BLaER1 treated with 17β-estradiol and CSF1 and Interleukin-3, amounts not matched to agents 10 nM and 100 nM (cell line): ENCODE results near the gene AQP12B.
A peak's percentile ranks its signal among the peaks of the same experiment; 100 is the strongest.
"Not testable (repeated sequence)": the region's sequence is repeated elsewhere in the genome, so short reads cannot be mapped to it uniquely, and the experiment has no call there.

Source experiments
- H3K27ac ChIP-seq, 11 experiments: shearing (Covaris generic); formaldehyde crosslinking; 2 replicates each; pipeline ENCODE4 v1.8.1; 2022
- H3K27me3 ChIP-seq, 11 experiments: shearing (Covaris generic); formaldehyde crosslinking; 2 replicates each; pipeline ENCODE4 v1.8.1; 2022
- H3K36me3 ChIP-seq, 11 experiments: shearing (Covaris generic); formaldehyde crosslinking; 2 replicates each; pipeline ENCODE4 v1.8.1; 2022
- H3K4me1 ChIP-seq, 10 experiments: shearing (Covaris generic); formaldehyde crosslinking; 2 replicates each; pipeline ENCODE4 v1.8.1; 2022
- H3K4me2 ChIP-seq, 11 experiments: shearing (Covaris generic); formaldehyde crosslinking; 2 replicates each; pipeline ENCODE4 v1.8.1; 2022
- H3K4me3 ChIP-seq, 10 experiments: shearing (Covaris generic); formaldehyde crosslinking; 2 replicates each; pipeline ENCODE4 v1.8.1; 2022
- H3K9ac ChIP-seq, 11 experiments: shearing (Covaris generic); formaldehyde crosslinking; 2 replicates each; pipeline ENCODE4 v1.8.1; 2022
- H3K9me3 ChIP-seq, 11 experiments: shearing (Covaris generic); formaldehyde crosslinking; replicated peaks in 1 of 11; 2 replicates each; pipeline ENCODE4 v1.8.1; 2022
- H4K20me1 ChIP-seq, 11 experiments: shearing (Covaris generic); formaldehyde crosslinking; 2 replicates each; pipeline ENCODE4 v1.8.1; 2022
- Cebpa-rat ChIP-seq, 11 experiments: shearing (Covaris generic); IDR thresholded peaks; 2 replicates each; pipeline ENCODE4 v1.8.1; 2022

AQP12B gene, protein sequence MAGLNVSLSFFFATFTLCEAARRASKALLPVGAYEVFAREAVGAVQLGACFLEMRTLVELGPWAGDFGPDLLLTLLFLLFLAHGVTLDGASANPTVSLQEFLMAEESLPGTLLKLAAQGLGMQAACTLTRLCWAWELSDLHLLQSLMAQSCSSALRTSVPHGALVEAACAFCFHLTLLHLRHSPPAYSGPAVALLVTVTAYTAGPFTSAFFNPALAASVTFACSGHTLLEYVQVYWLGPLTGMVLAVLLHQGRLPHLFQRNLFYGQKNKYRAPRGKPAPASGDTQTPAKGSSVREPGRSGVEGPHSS

DNA sequence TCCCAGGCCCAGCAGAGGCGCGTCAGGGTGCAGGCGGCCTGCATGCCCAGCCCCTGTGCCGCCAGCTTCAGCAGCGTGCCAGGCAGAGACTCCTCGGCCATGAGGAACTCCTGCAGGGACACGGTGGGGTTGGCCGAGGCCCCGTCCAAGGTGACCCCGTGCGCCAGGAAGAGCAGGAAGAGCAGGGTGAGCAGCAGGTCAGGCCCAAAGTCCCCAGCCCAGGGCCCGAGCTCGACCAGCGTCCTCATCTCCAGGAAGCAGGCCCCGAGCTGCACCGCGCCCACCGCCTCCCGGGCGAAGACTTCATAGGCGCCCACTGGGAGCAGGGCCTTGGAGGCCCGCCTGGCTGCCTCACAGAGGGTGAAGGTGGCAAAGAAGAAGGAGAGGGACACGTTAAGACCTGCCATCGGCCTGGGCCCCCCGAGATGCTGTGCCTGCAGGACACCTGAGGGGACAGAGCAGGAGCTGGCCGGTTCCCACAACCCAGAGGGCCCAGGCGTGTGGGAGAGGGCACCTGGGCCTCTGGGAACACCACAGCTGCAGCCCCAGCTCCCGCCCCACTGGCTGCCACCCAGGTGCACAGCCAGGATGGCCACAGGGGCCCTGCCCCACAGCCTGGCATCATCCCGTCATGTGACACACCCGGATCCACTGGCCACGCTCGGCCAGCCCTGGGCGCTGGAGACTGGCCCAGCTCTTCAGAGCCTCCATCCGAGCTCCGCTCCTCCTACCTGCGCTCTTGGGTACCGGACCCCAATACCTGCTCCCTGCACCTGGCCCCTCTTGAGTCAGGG lies at the start of gene AQP12B:
Gene AQP12B, minus strand, starts transcription at position 455 of the 794 bp plus-strand sequence. Its CDS starts 48 bp downstream, at position 407.
- H3K4me3 ChIP-seq, H3K27ac ChIP-seq, H3K36me3 ChIP-seq, H3K27me3 ChIP-seq, H4K20me1 ChIP-seq, H3K4me2 ChIP-seq, H3K9ac ChIP-seq, H3K9me3 ChIP-seq: not testable (repeated sequence)
- peaks cover 5 to 25% (median 14%) of the 10 kb centered on the region in 10 experiments; a peak in 18 of 20 replicates for H3K4me1 ChIP-seq

DNA sequence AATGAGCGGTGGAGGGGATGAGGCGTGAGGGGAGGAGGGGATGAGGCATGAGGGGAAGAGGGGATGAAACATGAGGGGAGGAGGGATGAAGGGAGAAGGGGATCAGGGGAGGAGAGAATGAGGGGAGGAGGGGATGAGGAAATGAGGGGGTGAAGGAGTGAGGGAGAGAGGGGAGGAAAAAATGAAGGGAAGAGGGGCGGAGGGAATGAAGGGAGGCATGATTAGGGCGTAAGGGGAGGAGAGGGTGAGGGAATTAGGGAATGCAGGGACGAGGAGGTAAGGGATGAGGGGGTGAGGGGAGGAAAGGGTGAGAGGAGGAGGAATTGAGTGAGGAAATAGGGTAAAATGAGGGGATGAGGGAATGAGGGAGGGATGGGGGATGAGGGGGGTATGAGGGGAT lies 49.5 kb upstream of the AQP12B start:
- no peak overlapping the region for H3K27ac ChIP-seq
- H3K4me1 ChIP-seq = peaks cover 26 to 60% (median 54%) of the 10 kb centered on the region in 10 experiments
- no peak for TF ChIP-seq Cebpa-rat (IDR thresholded peaks at IDR 0.05)
- H4K20me1 ChIP-seq = peaks cover 0 to 22% (median 0%) of the 10 kb centered on the region in 11 experiments; a peak in 6 of 22 replicates
- no peak overlapping the region for H3K4me3 ChIP-seq
- H3K9me3 ChIP-seq = no peaks in the 10 kb centered on the region
- H3K4me2 ChIP-seq = no peak overlapping the region
- no peak overlapping the region for H3K9ac ChIP-seq
- peaks cover 0 to 18% (median 0%) of the 10 kb centered on the region in 11 experiments; a peak in 8 of 22 replicates for H3K27me3 ChIP-seq
- no peaks in the 10 kb centered on the region for H3K36me3 ChIP-seq

DNA sequence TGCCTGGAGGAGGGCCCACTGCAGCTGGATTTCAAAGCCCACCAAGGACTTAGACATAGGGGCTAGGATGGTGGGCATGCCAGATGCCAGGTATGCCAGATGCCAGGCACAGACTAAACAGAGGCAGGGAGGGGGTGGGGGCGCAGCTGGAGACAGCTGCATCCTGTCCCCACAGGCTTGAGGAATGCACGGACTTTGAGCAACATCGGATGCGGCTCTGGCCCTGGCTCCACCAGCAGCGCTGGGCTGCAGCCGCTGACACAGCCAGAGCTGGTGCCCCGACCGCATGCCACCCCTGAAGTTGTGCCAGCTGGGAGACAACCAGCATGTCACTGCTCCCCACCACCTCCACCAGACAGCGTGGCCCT lies 48.5 kb upstream of the AQP12B start:
- no peaks in the 10 kb centered on the region for H3K9me3 ChIP-seq
- H3K4me1 ChIP-seq = peaks cover 28 to 68% (median 60%) of the 10 kb centered on the region in 10 experiments
- H3K36me3 ChIP-seq = no peaks in the 10 kb centered on the region
- H3K27ac ChIP-seq = peak overlapping the region in 8 of 11 experiments; percentile 43 to 83 (median 57); a peak in 15 of 22 replicates
- TF ChIP-seq Cebpa-rat (IDR thresholded peaks at IDR 0.05) = peak in 1 of 11 experiments; percentile 30; a peak in 2 of 22 replicates
- peak overlapping the region; percentile 7 to 89 (median 77); a peak in 20 of 22 replicates for H3K4me2 ChIP-seq
- peaks cover 0 to 18% (median 0%) of the 10 kb centered on the region in 11 experiments; a peak in 8 of 22 replicates for H3K27me3 ChIP-seq
- peaks cover 0 to 21% (median 0%) of the 10 kb centered on the region in 11 experiments; a peak in 6 of 22 replicates for H4K20me1 ChIP-seq
- peak overlapping the region in 7 of 11 experiments; percentile 20 to 73 (median 32); a peak in 10 of 22 replicates for H3K9ac ChIP-seq
- H3K4me3 ChIP-seq = no peak overlapping the region

GRCh38 chr2:240730501-240731177 lies 48.0 kb upstream of the AQP12B start:
- H4K20me1 ChIP-seq = peaks cover 0 to 21% (median 0%) of the 10 kb centered on the region in 11 experiments; a peak in 6 of 22 replicates
- peak overlapping the region in 8 of 11 experiments; percentile 6 to 83 (median 56); a peak in 15 of 22 replicates for H3K27ac ChIP-seq
- TF ChIP-seq Cebpa-rat (IDR thresholded peaks at IDR 0.05) = no peak
- peak overlapping the region; percentile 7 to 89 (median 77); a peak in 21 of 22 replicates for H3K4me2 ChIP-seq
- H3K27me3 ChIP-seq = peaks cover 0 to 18% (median 0%) of the 10 kb centered on the region in 11 experiments; a peak in 8 of 22 replicates
- no peaks in the 10 kb centered on the region for H3K9me3 ChIP-seq
- peaks cover 28 to 70% (median 64%) of the 10 kb centered on the region in 10 experiments for H3K4me1 ChIP-seq
- no peak overlapping the region for H3K4me3 ChIP-seq
- no peaks in the 10 kb centered on the region for H3K36me3 ChIP-seq
- H3K9ac ChIP-seq = peak overlapping the region in 6 of 11 experiments; percentile 20 to 73 (median 46); a peak in 9 of 22 replicates

DNA sequence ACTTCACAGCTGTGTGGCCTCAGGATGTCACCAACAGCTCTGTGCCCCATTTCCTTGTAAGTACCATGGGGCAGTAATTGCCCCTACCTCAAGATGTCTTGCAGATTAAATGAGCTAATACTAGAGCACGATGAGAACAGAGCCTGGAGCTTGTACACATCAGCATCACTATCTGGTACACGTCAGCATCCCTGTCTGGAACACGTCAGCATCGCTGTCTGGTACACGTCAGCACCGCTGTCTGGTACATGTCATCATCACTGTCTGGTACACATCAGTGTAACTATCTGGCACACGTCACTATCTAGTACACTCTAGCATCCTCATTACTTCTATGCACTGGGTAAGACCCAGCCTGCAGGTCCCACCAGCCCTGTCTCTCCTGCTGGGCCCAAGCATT lies 46.1 kb upstream of the AQP12B start:
- H3K36me3 ChIP-seq = no peaks in the 10 kb centered on the region
- H3K9ac ChIP-seq = peak overlapping the region in 1 of 11 experiments; percentile 69; a peak in 2 of 22 replicates
- H3K9me3 ChIP-seq = no peaks in the 10 kb centered on the region
- TF ChIP-seq Cebpa-rat (IDR thresholded peaks at IDR 0.05) = no peak
- peaks cover 28 to 77% (median 70%) of the 10 kb centered on the region in 10 experiments for H3K4me1 ChIP-seq
- peaks cover 0 to 18% (median 0%) of the 10 kb centered on the region in 11 experiments; a peak in 8 of 22 replicates for H3K27me3 ChIP-seq
- H3K27ac ChIP-seq = peak overlapping the region in 1 of 11 experiments; percentile 83; a peak in 2 of 22 replicates
- no peak overlapping the region for H3K4me3 ChIP-seq
- peaks cover 0 to 21% (median 0%) of the 10 kb centered on the region in 11 experiments; a peak in 6 of 22 replicates for H4K20me1 ChIP-seq
- peak overlapping the region in 8 of 11 experiments; percentile 75 to 89 (median 82); a peak in 14 of 22 replicates for H3K4me2 ChIP-seq

- H3K36me3 ChIP-seq = no peaks in the 10 kb centered on the region
- peak overlapping the region in 10 of 11 experiments; percentile 55 to 89 (median 68); a peak in 15 of 22 replicates for H3K4me2 ChIP-seq
- H3K9ac ChIP-seq = no peak overlapping the region
- peaks cover 0 to 20% (median 0%) of the 10 kb centered on the region in 11 experiments; a peak in 6 of 22 replicates for H4K20me1 ChIP-seq
- H3K4me1 ChIP-seq = peaks cover 28 to 72% (median 66%) of the 10 kb centered on the region in 10 experiments
- H3K27ac ChIP-seq = 0 out of 22 replicates have a peak overlapping the region, but pooled peaks of 1 of the 11 experiments have one; percentile 18
- H3K4me3 ChIP-seq = no peak overlapping the region
- TF ChIP-seq Cebpa-rat (IDR thresholded peaks at IDR 0.05) = no peak
- H3K9me3 ChIP-seq = no peaks in the 10 kb centered on the region
- peaks cover 0 to 15% (median 0%) of the 10 kb centered on the region in 11 experiments; a peak in 8 of 22 replicates for H3K27me3 ChIP-seq
Measured at GRCh38 chr2:240728361-240728760, 45.7 kb upstream of the AQP12B start.

DNA sequence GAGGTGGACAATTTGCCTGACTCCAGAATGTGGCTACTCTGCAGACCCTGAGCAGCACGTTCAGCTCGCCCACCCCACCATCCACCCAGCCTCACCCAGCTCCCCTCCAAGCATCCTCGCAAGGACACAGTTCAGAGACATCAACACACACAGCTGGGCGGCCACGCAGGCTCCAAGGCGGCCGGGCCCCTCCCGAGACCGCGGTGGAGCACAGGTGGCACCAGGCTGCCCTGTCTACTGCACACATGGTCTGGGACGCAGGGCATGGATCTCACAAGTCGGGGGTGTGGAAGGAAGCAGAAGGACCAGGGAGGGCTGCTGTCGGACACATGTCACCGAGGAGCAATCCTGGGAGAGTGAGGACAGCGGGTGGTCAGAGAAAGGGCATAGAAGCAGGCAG lies 45.2 kb upstream of the AQP12B start:
- peak overlapping the region; percentile 55 to 89 (median 67) for H3K4me2 ChIP-seq
- H4K20me1 ChIP-seq = peaks cover 0 to 17% (median 0%) of the 10 kb centered on the region in 11 experiments; a peak in 5 of 22 replicates
- no peaks in the 10 kb centered on the region for H3K36me3 ChIP-seq
- peaks cover 28 to 68% (median 62%) of the 10 kb centered on the region in 10 experiments for H3K4me1 ChIP-seq
- no peak for TF ChIP-seq Cebpa-rat (IDR thresholded peaks at IDR 0.05)
- peak overlapping the region in 3 of 11 experiments; percentile 31 to 52 (median 40); a peak in 5 of 22 replicates for H3K9ac ChIP-seq
- H3K27ac ChIP-seq = 0 out of 22 replicates have a peak overlapping the region, but pooled peaks of 2 of the 11 experiments have one; percentile 0 to 18
- no peak overlapping the region for H3K4me3 ChIP-seq
- no peaks in the 10 kb centered on the region for H3K9me3 ChIP-seq
- H3K27me3 ChIP-seq = peaks cover 0 to 10% (median 0%) of the 10 kb centered on the region in 11 experiments; a peak in 6 of 22 replicates

- H3K27me3 ChIP-seq = peaks cover 0 to 10% (median 0%) of the 10 kb centered on the region in 11 experiments; a peak in 6 of 22 replicates
- 0 out of 22 replicates have a peak overlapping the region, but pooled peaks of 2 of the 11 experiments have one; percentile 0 to 18 for H3K27ac ChIP-seq
- peak overlapping the region in 3 of 11 experiments; percentile 31 to 52 (median 40); a peak in 6 of 22 replicates for H3K9ac ChIP-seq
- peaks cover 28 to 66% (median 61%) of the 10 kb centered on the region in 10 experiments for H3K4me1 ChIP-seq
- no peaks in the 10 kb centered on the region for H3K36me3 ChIP-seq
- H3K4me3 ChIP-seq = no peak overlapping the region
- TF ChIP-seq Cebpa-rat (IDR thresholded peaks at IDR 0.05) = no peak
- no peaks in the 10 kb centered on the region for H3K9me3 ChIP-seq
- H4K20me1 ChIP-seq = peaks cover 0 to 17% (median 0%) of the 10 kb centered on the region in 11 experiments; a peak in 5 of 22 replicates
- H3K4me2 ChIP-seq = peak overlapping the region; percentile 55 to 89 (median 67)
Measured at GRCh38 chr2:240727439-240727838, 44.8 kb upstream of the AQP12B start.
